ENCODE measurements around the gene BAG1.

DNA sequence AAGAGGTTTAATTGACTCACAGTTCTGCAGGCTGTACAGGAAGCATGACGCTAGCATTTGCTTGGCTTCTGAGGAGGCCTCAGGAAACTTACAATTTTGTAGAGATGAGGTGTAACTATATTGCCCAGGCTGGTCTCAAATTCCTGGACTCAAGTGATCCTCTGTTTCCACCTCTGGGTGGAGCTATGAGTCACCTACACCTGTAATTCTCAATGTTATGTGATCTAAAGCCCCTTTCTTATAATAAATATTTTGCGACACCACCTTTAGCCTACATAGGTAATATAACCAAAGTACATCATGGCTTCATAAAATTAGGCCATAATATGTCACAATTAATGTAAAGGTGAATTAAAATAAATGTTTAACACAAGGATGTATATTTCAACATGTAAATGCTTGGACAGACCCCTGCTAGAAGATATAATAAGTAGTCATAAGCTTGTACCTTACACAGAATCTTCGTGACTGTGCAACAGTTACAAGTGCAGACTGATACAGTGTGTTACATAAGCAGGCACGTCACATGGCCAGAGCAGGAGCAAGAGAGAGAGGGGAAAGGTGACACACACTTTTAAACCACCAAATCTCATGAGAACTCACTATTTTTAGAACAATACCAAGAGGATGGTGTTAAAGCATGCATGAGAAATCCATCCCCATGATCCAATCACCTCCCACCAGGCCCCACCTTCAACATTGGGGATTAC, 54.3 kb downstream of the BAG1 start:
- TF ChIP-seq, protein P1, sequence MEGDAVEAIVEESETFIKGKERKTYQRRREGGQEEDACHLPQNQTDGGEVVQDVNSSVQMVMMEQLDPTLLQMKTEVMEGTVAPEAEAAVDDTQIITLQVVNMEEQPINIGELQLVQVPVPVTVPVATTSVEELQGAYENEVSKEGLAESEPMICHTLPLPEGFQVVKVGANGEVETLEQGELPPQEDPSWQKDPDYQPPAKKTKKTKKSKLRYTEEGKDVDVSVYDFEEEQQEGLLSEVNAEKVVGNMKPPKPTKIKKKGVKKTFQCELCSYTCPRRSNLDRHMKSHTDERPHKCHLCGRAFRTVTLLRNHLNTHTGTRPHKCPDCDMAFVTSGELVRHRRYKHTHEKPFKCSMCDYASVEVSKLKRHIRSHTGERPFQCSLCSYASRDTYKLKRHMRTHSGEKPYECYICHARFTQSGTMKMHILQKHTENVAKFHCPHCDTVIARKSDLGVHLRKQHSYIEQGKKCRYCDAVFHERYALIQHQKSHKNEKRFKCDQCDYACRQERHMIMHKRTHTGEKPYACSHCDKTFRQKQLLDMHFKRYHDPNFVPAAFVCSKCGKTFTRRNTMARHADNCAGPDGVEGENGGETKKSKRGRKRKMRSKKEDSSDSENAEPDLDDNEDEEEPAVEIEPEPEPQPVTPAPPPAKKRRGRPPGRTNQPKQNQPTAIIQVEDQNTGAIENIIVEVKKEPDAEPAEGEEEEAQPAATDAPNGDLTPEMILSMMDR (conservative IDR thresholded peaks at IDR 0.05; ENCODE audit: low read depth, low read length), result no peak
- no peak for TF ChIP-seq EZH2 (IDR thresholded peaks at IDR 0.05; ENCODE audit: borderline replicate concordance, low read depth, low read length, poor library complexity, severe bottlenecking)
